ENCODE results near the gene MYO7A.

MYO7A gene

GRCh38 chr11:77202941-77203900 is 75.2 kb downstream of the MYO7A start:
- DNase-seq = no peak

- DNase-seq = no peak
Observed at GRCh38 chr11:77203901-77204753, 76.1 kb downstream of the MYO7A start.

- no peak for DNase-seq
Observed at GRCh38 chr11:77204754-77205466, 76.9 kb downstream of the MYO7A start.

GRCh38 chr11:77205467-77206263 is 77.6 kb downstream of the MYO7A start:
- no peak for DNase-seq

- no peak for DNase-seq
Observed at GRCh38 chr11:77206264-77207018, 78.4 kb downstream of the MYO7A start.

- DNase-seq = no peak
Observed at GRCh38 chr11:77207019-77207485, 79.0 kb downstream of the MYO7A start.

- DNase-seq = no peak
Observed at GRCh38 chr11:77207618-77208313, 79.7 kb downstream of the MYO7A start.

- no peak for DNase-seq
Observed at GRCh38 chr11:77208535-77208934, 80.5 kb downstream of the MYO7A start.

- DNase-seq = no peak
Observed at GRCh38 chr11:77209663-77210062, 81.6 kb downstream of the MYO7A start.

- DNase-seq = no peak
Observed at GRCh38 chr11:77211040-77211451, 83.0 kb downstream of the MYO7A start.

GRCh38 chr11:77211594-77212251 is 83.7 kb downstream of the MYO7A start:
- DNase-seq = no peak

- no peak for DNase-seq
Observed at GRCh38 chr11:77212314-77213007, 84.4 kb downstream of the MYO7A start.

GRCh38 chr11:77213029-77213579 is 85.1 kb downstream of the MYO7A start:
- no peak for DNase-seq

GRCh38 chr11:77213589-77214428 is 85.8 kb downstream of the MYO7A start:
- no peak for DNase-seq

GRCh38 chr11:77214557-77214956 is 86.5 kb downstream of the MYO7A start:
- DNase-seq = no peak

- no peak for DNase-seq
Observed at GRCh38 chr11:77215106-77215505, 87.1 kb downstream of the MYO7A start.

- no peak for DNase-seq
Observed at GRCh38 chr11:77217156-77217555, 89.1 kb downstream of the MYO7A start.

- DNase-seq = no peak
Observed at GRCh38 chr11:77223797-77224196, 95.8 kb downstream of the MYO7A start.
